Caco-2 (cell line): ENCODE results near the gene GPR25. TPM values are rescaled to one million over a fixed set of nuclear protein-coding genes. Genes with fewer than 3 reads are reported as not detected.

Source experiments
- BruUV-seq: library from RNA; stranded (reverse); fragments of 400-500 nt; replicated peaks from 2 replicates; lab custom pipeline; 2021; lab: Mats Ljungman, UMichigan
- CTCF ChIA-PET: fragments of 300-600 bp; sonication (Branson Sonifier 250); formaldehyde crosslinking; loops from one replicate; lab custom pipeline; 2022; ENCODE audit warnings: antibody characterized with exemption; lab: Charles Lee
- POLR2A ChIA-PET: fragments of 300-600 bp; sonication (Branson Sonifier 250); formaldehyde crosslinking; loops from one replicate; lab custom pipeline; 2022; ENCODE audit warnings: antibody characterized with exemption; lab: Charles Lee
- DNase-seq, 2 experiments: peaks; one replicate each; pipeline versions ENCODE4 v3.0.0 to v3.0.0-alpha.2; 2020 to 2022
- H3K27me3 ChIP-seq: replicated peaks from 2 replicates; pipeline ENCODE4 v1.6.0; 2011; ENCODE audit warnings: low read length; ENCODE audit not compliant: control insufficient read depth, insufficient read depth
- H3K36me3 ChIP-seq: 2 replicates; pipeline ENCODE4 v1.5.1; 2011; ENCODE audit warnings: low read length; ENCODE audit not compliant: control insufficient read depth, insufficient read depth
- H3K4me1 ChIP-seq: fragments of 250-450 bp; sonication (Bioruptor Pico); 2 replicates; pipeline ENCODE4 v1.5.1; 2020; ENCODE audit warnings: mild to moderate bottlenecking
- H3K4me3 ChIP-seq: 2 replicates; pipeline ENCODE4 v1.5.1; 2011; ENCODE audit warnings: low read depth, mild to moderate bottlenecking, control low read depth, low read length
- H3K9me3 ChIP-seq: fragments of 250-450 bp; sonication (Bioruptor Pico); 2 replicates; pipeline ENCODE4 v1.5.1; 2020; ENCODE audit warnings: mild to moderate bottlenecking, moderate library complexity
- H3K27ac Mint-ChIP-seq: one replicate; pipeline ENCODE4 v1.8.0; 2022; ENCODE audit warnings: mixed read lengths; ENCODE audit not compliant: unreplicated experiment
- H3K27me3 Mint-ChIP-seq: one replicate; pipeline ENCODE4 v1.8.0; 2022; ENCODE audit warnings: mixed read lengths; ENCODE audit not compliant: insufficient read depth, unreplicated experiment
- H3K36me3 Mint-ChIP-seq: one replicate; pipeline ENCODE4 v1.8.0; 2022; ENCODE audit warnings: mild to moderate bottlenecking, mixed read lengths; ENCODE audit not compliant: insufficient read depth, unreplicated experiment
- H3K4me1 Mint-ChIP-seq: one replicate; pipeline ENCODE4 v1.8.0; 2022; ENCODE audit warnings: low read depth, mixed read lengths; ENCODE audit not compliant: unreplicated experiment
- H3K4me3 Mint-ChIP-seq: one replicate; pipeline ENCODE4 v1.8.0; 2022; ENCODE audit warnings: mild to moderate bottlenecking, moderate library complexity, mixed read lengths; ENCODE audit not compliant: unreplicated experiment
- H3K9me3 Mint-ChIP-seq: one replicate; pipeline ENCODE4 v1.8.0; 2022; ENCODE audit warnings: mixed read lengths; ENCODE audit not compliant: unreplicated experiment
- CTCF ChIP-seq, 2 experiments: fragments of 200-600 bp in 1 of 2; IDR thresholded peaks; 1 replicate in 1 of 2; 2 replicates in 1 of 2; pipeline versions ENCODE4 v1.5.1 to v1.8.0; 2011 to 2022; ENCODE audit warnings: antibody characterized with exemption in 1 of 2, control low read depth in 1 of 2, inconsistent platforms in 1 of 2, low read depth in 1 of 2, low read length in 1 of 2, mild to moderate bottlenecking in 1 of 2, moderate library complexity in 1 of 2; ENCODE audit not compliant: insufficient read depth in 1 of 2, severe bottlenecking in 1 of 2, unreplicated experiment in 1 of 2
- intact Hi-C: fragments of 100-400 bp; cut with micrococcal nuclease; formaldehyde crosslinking; loops from one replicate; pipeline ENCODE4 v1.10.0; 2022; ENCODE audit not compliant: unreplicated experiment
- total RNA-seq: library from RNA; stranded (reverse); gene quantifications from 2 replicates; pipeline ENCODE4 v1.2.3, GENCODE V29; 2022

GPR25 gene
- total RNA-seq, 1 experiment from 2014 or later: not detected

DNA sequence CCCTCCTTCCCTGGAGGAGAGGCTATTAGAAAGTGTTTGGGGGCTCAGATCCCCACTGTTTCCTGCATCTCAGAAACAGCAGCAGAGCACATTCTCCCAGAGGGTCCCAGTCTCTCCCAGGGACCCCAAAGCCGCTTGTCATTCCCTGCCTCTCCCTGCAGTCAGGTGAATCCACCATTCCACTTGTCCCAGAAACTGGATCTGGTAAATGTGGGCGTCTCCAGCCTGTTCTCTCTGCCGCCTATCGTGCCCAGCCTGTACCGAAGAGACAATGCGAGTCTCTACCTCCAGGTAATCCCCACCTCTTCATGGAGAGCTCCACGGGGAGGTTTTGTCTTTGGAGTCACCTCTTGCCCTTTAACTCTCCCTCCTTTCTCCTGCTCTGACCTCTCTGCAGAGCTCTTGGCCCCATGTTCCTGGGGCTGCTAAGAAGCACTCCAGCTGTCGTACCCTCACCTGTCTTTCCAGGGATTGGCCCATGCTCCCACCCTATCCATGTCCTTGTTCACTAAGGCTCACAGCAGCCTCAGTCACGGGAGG is 48.9 kb downstream of the GPR25 start:
- H3K27me3 Mint-ChIP-seq: no peaks in the 10 kb centered on the region
- intact Hi-C loops: no loop called here
- Histone ChIP-seq H3K36me3 (no peaks in the 10 kb centered on the region), H3K4me3 (no peak overlapping the region), H3K4me1 (peaks cover 18% of the 10 kb centered on the region), H3K27me3 (no peaks in the 10 kb centered on the region), H3K9me3 (no peaks in the 10 kb centered on the region)
- POLR2A ChIA-PET: no interaction called here
- no peak overlapping the region for H3K4me3 Mint-ChIP-seq
- H3K4me1 Mint-ChIP-seq: peaks cover 6% of the 10 kb centered on the region
- no peaks in the 10 kb centered on the region for H3K9me3 Mint-ChIP-seq
- DNase-seq: no peak
- CTCF ChIA-PET: interaction anchor here (0.6 kb wide), 1 partner anchor 9 kb away, joined by 3 read pairs; no protein-coding TSS in a partner anchor
- H3K27ac Mint-ChIP-seq: no peak overlapping the region
- peaks cover 22% of the 10 kb centered on the region for H3K36me3 Mint-ChIP-seq
- no TSS peak for BruUV-seq
- no peak for TF ChIP-seq CTCF (IDR thresholded peaks at IDR 0.05; ENCODE audit: insufficient read depth in 1 of 2, low read depth in 1 of 2, low read length in 1 of 2, severe bottlenecking in 1 of 2, unreplicated experiment in 1 of 2)

DNA sequence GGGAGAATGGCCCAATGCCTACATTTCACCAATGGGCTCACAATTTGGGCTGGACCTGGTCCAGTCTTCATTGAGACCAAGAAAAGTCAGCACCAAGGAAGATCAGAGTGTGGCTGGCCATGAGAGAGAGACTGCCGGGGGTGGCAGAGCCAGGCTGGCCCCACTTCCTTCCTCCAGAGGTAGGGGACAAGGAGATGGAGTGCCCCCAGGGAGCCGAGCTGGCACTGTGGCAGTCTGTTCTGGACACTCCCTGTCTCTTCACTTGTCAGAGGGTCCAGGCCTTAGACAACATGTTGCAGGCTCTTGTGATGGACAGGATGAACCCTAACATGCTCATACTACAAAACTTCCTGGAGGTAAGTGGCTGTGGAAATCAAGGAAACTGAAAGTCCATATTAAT is 49.6 kb downstream of the GPR25 start:
- intact Hi-C loops: no loop called here
- no peak overlapping the region for H3K4me3 ChIP-seq
- no peak for TF ChIP-seq CTCF (IDR thresholded peaks at IDR 0.05; ENCODE audit: insufficient read depth in 1 of 2, low read depth in 1 of 2, low read length in 1 of 2, severe bottlenecking in 1 of 2, unreplicated experiment in 1 of 2)
- no peaks in the 10 kb centered on the region for H3K36me3 ChIP-seq
- no peaks in the 10 kb centered on the region for H3K9me3 Mint-ChIP-seq
- H3K4me1 Mint-ChIP-seq: no peaks in the 10 kb centered on the region
- BruUV-seq: no TSS peak
- H3K4me1 ChIP-seq: peaks cover 12% of the 10 kb centered on the region
- no peaks in the 10 kb centered on the region for H3K27me3 Mint-ChIP-seq
- POLR2A ChIA-PET: no interaction called here
- no peak overlapping the region for H3K27ac Mint-ChIP-seq
- CTCF ChIA-PET: interaction anchor here (0.6 kb wide), 1 partner anchor 8 kb away, joined by 3 read pairs; no protein-coding TSS in a partner anchor
- H3K9me3 ChIP-seq: no peaks in the 10 kb centered on the region
- H3K36me3 Mint-ChIP-seq: peaks cover 14% of the 10 kb centered on the region
- DNase-seq: no peak
- no peak overlapping the region for H3K4me3 Mint-ChIP-seq
- H3K27me3 ChIP-seq: no peaks in the 10 kb centered on the region

DNA sequence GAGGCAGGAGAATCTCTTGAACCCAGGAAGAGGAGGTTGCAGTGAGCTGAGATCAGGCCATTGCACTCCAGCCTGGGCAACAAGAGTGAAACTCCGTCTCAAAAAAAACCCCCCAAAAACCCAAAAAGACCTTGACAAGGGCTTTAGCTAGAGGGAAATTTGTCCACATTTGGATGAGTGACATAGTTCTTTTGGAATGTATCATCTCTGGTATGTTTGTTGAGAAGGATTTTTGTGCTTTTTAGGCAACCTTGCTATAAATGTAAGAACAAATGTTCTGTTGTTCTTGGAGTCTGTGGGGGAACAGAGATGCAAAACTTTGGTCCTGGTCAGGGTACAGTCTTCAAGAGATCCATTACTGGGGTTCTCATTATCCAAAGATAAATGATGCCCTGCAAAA is 50.8 kb downstream of the GPR25 start:
- H3K36me3 ChIP-seq: no peaks in the 10 kb centered on the region
- H3K9me3 Mint-ChIP-seq: no peaks in the 10 kb centered on the region
- no peak overlapping the region for H3K27ac Mint-ChIP-seq
- no peaks in the 10 kb centered on the region for H3K9me3 ChIP-seq
- no peak overlapping the region for H3K4me3 Mint-ChIP-seq
- no TSS peak for BruUV-seq
- H3K4me1 ChIP-seq: peaks cover 11% of the 10 kb centered on the region; the same call in 1 of the 2 replicates
- TF ChIP-seq CTCF (IDR thresholded peaks at IDR 0.05; ENCODE audit: insufficient read depth in 1 of 2, low read depth in 1 of 2, low read length in 1 of 2, severe bottlenecking in 1 of 2, unreplicated experiment in 1 of 2): no peak
- ChIA-PET CTCF (interaction anchor here (0.9 kb wide), 1 partner anchor 48 kb away, joined by 8 read pairs; no protein-coding TSS in a partner anchor), POLR2A (no interaction called here)
- H3K36me3 Mint-ChIP-seq: peaks cover 9% of the 10 kb centered on the region
- intact Hi-C loops: no loop called here
- no peak for DNase-seq
- H3K4me3 ChIP-seq: no peak overlapping the region
- H3K27me3 Mint-ChIP-seq: no peaks in the 10 kb centered on the region
- H3K27me3 ChIP-seq: no peaks in the 10 kb centered on the region
- H3K4me1 Mint-ChIP-seq: no peaks in the 10 kb centered on the region

Other genes starting within 250 kb of the GPR25 start
- gene DDX59, start 203.1 kb upstream of the GPR25 start, total RNA-seq: 13.5 and 16.3 TPM in 2 replicates
- 23.4 and 24.4 TPM in 2 replicates for gene CAMSAP2, start 134.1 kb upstream of the GPR25 start, total RNA-seq
- gene INAVA, start 21.9 kb downstream of the GPR25 start, total RNA-seq: 112 and 123 TPM in 2 replicates
- 2.4 and 2.6 TPM in 2 replicates for gene KIF21B, start 150.7 kb downstream of the GPR25 start, total RNA-seq
- gene CACNA1S, start 239.4 kb downstream of the GPR25 start, total RNA-seq: 0.07 TPM in 2 replicates